Large intestine (tissue), 3 donors: ENCODE measurements around the gene SLC2A5. TPM values are rescaled to one million over a fixed set of nuclear protein-coding genes. Genes with fewer than 3 reads are reported as not detected.

Source experiments
- DNase-seq, 2 donors: peaks; one replicate each; pipeline versions ENCODE4 v3.0.0 to v3.0.0-alpha.2; 2013
- H3K27ac ChIP-seq: one replicate; pipeline ENCODE4 v1.5.1; 2013; ENCODE audit warnings: low read length
- H3K27me3 ChIP-seq: 2 replicates; pipeline ENCODE4 v1.6.1; 2013; ENCODE audit warnings: low read length; ENCODE audit not compliant: control insufficient read depth, insufficient read depth
- H3K36me3 ChIP-seq: 2 replicates; pipeline ENCODE4 v1.6.1; 2013; ENCODE audit warnings: low read length; ENCODE audit not compliant: control insufficient read depth, insufficient read depth
- H3K4me1 ChIP-seq: one replicate; pipeline ENCODE4 v1.6.1; 2013; ENCODE audit warnings: low read length; ENCODE audit not compliant: control insufficient read depth, insufficient read depth
- H3K4me3 ChIP-seq: one replicate; pipeline ENCODE4 v1.5.1; 2013; ENCODE audit warnings: low read length
- H3K9me3 ChIP-seq: one replicate; pipeline ENCODE4 v1.6.1; 2013; ENCODE audit warnings: mild to moderate bottlenecking, low read depth, low read length, moderate library complexity; ENCODE audit not compliant: control insufficient read depth
- WGBS: methylation state at CpG from one replicate; pipeline ENCODE4 v1.1.5; 2013; ENCODE audit warnings: low lambda C conversion rate; ENCODE audit not compliant: insufficient coverage; 5-methylcytosine and 5-hydroxymethylcytosine counted together
- polyA plus RNA-seq: library from polyadenylated mRNA; unstranded; fragments of 120-200 nt; gene quantifications from one replicate; pipeline ENCODE4 v1.2.1, GENCODE V29; 2013

The SLC2A5 gene
- polyA plus RNA-seq, 1 donor, result 87.3 TPM

GRCh38 chr1:9079988-9080704 is 10.7 kb upstream of the SLC2A5 start:
- Histone ChIP-seq H3K36me3 (no peaks in the 10 kb centered on the region), H3K27me3 (no peaks in the 10 kb centered on the region), H3K9me3 (no peaks in the 10 kb centered on the region), H3K27ac (peak overlapping the region; percentile 88), H3K4me3 (no peak overlapping the region), H3K4me1 (peaks cover 29% of the 10 kb centered on the region)
- DNase-seq, result no peak
- WGBS, result 100% methylated on average over 4 of the region's 12 CpGs

GRCh38 chr1:9078752-9079500 is 9.5 kb upstream of the SLC2A5 start:
- WGBS, result 19% methylated on average over 3 of the region's 19 CpGs
- peak overlapping the region; percentile 88 for H3K27ac ChIP-seq
- H3K4me3 ChIP-seq, result no peak overlapping the region

GRCh38 chr1:9078015-9078751 is 8.7 kb upstream of the SLC2A5 start:
- Histone ChIP-seq H3K27me3 (no peaks in the 10 kb centered on the region), H3K4me1 (peaks cover 22% of the 10 kb centered on the region), H3K9me3 (no peaks in the 10 kb centered on the region), H3K36me3 (no peaks in the 10 kb centered on the region), H3K27ac (peak overlapping the region; percentile 88), H3K4me3 (no peak overlapping the region)
- no peak for DNase-seq
- 50% methylated on average over 1 of the region's 9 CpGs for WGBS

More at GRCh38 chr1:9078752-9079500, 9.5 kb upstream of the SLC2A5 start:
- DNase-seq, result peak; percentile 95 to 97
- peaks cover 22% of the 10 kb centered on the region for H3K4me1 ChIP-seq
- H3K9me3 ChIP-seq, result no peaks in the 10 kb centered on the region
- no peaks in the 10 kb centered on the region for H3K36me3 ChIP-seq
- H3K27me3 ChIP-seq, result no peaks in the 10 kb centered on the region

GRCh38 chr1:9075022-9075421 is 5.6 kb upstream of the SLC2A5 start:
- H3K36me3 ChIP-seq, result no peaks in the 10 kb centered on the region
- H3K4me3 ChIP-seq, result no peak overlapping the region
- peaks cover 2% of the 10 kb centered on the region for H3K9me3 ChIP-seq
- 100% methylated on average over 1 of the region's 5 CpGs for WGBS
- peak in 1 of 2 donors; percentile 33 for DNase-seq
- no peak overlapping the region for H3K27ac ChIP-seq
- H3K4me1 ChIP-seq, result peaks cover 14% of the 10 kb centered on the region
- no peaks in the 10 kb centered on the region for H3K27me3 ChIP-seq

- H3K4me1 ChIP-seq, result peaks cover 9% of the 10 kb centered on the region
- WGBS, result 60% methylated on average over 1 of the region's 3 CpGs
- no peak overlapping the region for H3K4me3 ChIP-seq
- H3K27me3 ChIP-seq, result no peaks in the 10 kb centered on the region
- H3K36me3 ChIP-seq, result no peaks in the 10 kb centered on the region
- peaks cover 2% of the 10 kb centered on the region for H3K9me3 ChIP-seq
- DNase-seq, result no peak
- H3K27ac ChIP-seq, result no peak overlapping the region
Observed at GRCh38 chr1:9073143-9073542, 3.7 kb upstream of the SLC2A5 start.

GRCh38 chr1:9071554-9072235 is 2.3 kb upstream of the SLC2A5 start:
- Histone ChIP-seq H3K27ac (no peak overlapping the region), H3K36me3 (no peaks in the 10 kb centered on the region), H3K9me3 (peaks cover 2% of the 10 kb centered on the region), H3K4me3 (no peak overlapping the region), H3K4me1 (peaks cover 8% of the 10 kb centered on the region), H3K27me3 (no peaks in the 10 kb centered on the region)
- no peak for DNase-seq
- no CpG with 5 or more reads among the region's 50 CpGs for WGBS

GRCh38 chr1:9070486-9070885 is 1.1 kb upstream of the SLC2A5 start:
- Histone ChIP-seq H3K27ac (no peak overlapping the region), H3K36me3 (no peaks in the 10 kb centered on the region), H3K4me1 (peaks cover 8% of the 10 kb centered on the region), H3K27me3 (no peaks in the 10 kb centered on the region), H3K9me3 (peaks cover 2% of the 10 kb centered on the region), H3K4me3 (no peak overlapping the region)
- no peak for DNase-seq
- no CpG with 5 or more reads among the region's 7 CpGs for WGBS

GRCh38 chr1:9068981-9069325 is 482 bp downstream of the SLC2A5 start:
- peaks cover 2% of the 10 kb centered on the region for H3K9me3 ChIP-seq
- no peaks in the 10 kb centered on the region for H3K36me3 ChIP-seq
- H3K27me3 ChIP-seq, result no peaks in the 10 kb centered on the region
- WGBS, result 8% methylated on average over 2 of the region's 4 CpGs
- peak overlapping the region; percentile 39 for H3K4me3 ChIP-seq
- DNase-seq, result no peak
- peak overlapping the region; percentile 81 for H3K27ac ChIP-seq
- H3K4me1 ChIP-seq, result peaks cover 17% of the 10 kb centered on the region

- H3K4me1 ChIP-seq, result peaks cover 19% of the 10 kb centered on the region
- no CpG with 5 or more reads among the region's 24 CpGs for WGBS
- DNase-seq, result peak in 1 of 2 donors; percentile 66
- H3K27ac ChIP-seq, result peak overlapping the region; percentile 61
- no peaks in the 10 kb centered on the region for H3K27me3 ChIP-seq
- H3K4me3 ChIP-seq, result no peak overlapping the region
- H3K9me3 ChIP-seq, result peaks cover 2% of the 10 kb centered on the region
- no peaks in the 10 kb centered on the region for H3K36me3 ChIP-seq
Observed at GRCh38 chr1:9066945-9067807, 2.3 kb downstream of the SLC2A5 start.
